ENCODE measurements around the gene OR8I2. TPM values are rescaled to one million over a fixed set of nuclear protein-coding genes. Genes with fewer than 3 reads are reported as not detected.

OR8I2 gene
- total RNA-seq (2022; extraction: Qiagen RNA extraction; ENCODE audit: low read depth), result not detected in 5 replicates

DNA sequence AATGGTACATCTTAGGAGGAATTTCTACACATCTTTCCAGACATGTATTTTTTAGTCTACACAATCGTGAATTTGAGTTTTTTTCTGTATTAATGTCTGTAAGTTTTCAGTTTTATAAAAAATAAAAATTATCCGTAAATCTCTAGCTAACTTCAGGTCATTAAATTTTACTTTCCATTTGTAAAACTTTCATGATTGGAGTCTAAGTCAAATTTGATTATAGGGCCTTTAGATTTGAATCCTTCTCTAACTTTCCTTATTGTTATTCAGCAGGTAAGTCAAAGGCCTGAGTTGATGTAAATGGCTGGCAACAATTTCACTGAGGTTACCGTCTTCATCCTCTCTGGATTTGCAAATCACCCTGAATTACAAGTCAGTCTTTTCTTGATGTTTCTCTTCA, at the start of gene OR8I2:
Gene OR8I2, plus strand, starts transcription at position 301 of the 400 bp plus-strand sequence. Its CDS starts 0 bp downstream, at position 301.

GRCh38 chr11:56103210-56103737, 10.2 kb downstream of the OR8I2 start, which contains the start of gene OR8H2:
OR8H2 (plus strand) TSS chr11:56103687; CDS start chr11:56105043, 1,356 bp downstream.

DNA sequence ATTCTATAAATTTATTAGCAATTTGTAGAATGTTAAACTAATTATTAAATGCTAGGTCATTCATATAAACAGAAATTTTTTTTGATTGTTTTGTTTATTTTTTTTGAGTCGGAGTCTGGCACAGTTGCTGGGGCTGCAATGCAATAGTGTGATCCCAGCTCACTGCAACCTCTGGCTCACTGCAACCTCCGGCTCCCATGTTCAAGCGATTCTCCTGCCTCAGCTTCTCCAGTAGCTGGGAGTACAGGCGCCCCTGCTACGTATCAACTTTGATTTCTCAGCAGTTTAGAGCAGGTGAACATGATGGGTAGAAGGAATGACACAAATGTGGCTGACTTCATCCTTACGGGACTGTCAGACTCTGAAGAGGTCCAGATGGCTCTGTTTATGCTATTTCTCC, 29.0 kb downstream of the OR8I2 start, which contains the start of gene OR8H3:
Gene OR8H3, plus strand, starts transcription at position 301 of the 400 bp plus-strand sequence. Its CDS starts 0 bp downstream, at position 301.

DNA sequence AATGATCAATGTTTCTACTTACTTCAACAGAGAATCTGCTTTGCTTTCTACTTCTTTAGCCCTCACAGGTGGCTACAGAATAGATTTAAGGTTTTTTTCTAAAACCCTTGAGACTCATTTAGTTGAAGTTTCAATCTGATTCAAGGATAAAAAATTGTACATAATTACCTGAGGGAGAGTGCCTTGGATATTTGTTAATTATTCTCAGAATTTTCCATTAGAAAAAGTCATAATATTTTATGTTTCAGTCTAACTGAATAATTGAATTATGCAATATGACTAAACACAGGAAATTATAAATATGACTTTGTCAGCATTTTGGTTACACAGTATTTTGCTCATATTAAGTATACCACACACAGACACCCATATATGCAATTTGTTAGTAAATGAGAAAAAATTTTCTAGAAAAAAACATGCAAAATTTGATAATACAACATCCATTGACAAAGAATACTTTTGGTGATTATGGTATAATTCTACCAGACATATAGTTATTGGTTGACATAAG, 47.1 kb downstream of the OR8I2 start, which contains the start of gene OR8J3:
Gene OR8J3, minus strand, starts transcription at position 51 of the 511 bp plus-strand sequence. CDS start 2,483 bp downstream, outside the sequence.

Other genes with a start within 250 kb of the OR8I2 start
- gene TRIM51, start 210.0 kb upstream of the OR8I2 start, total RNA-seq (2022; extraction: Qiagen RNA extraction; ENCODE audit: low read depth), result not detected in 5 replicates
- gene OR5W2, start 178.7 kb upstream of the OR8I2 start, total RNA-seq (2022; extraction: Qiagen RNA extraction; ENCODE audit: low read depth), result not detected in 5 replicates
- gene OR5I1, start 156.9 kb upstream of the OR8I2 start, total RNA-seq (2022; extraction: Qiagen RNA extraction; ENCODE audit: low read depth), result not detected in 5 replicates
- gene OR10AG1, start 123.4 kb upstream of the OR8I2 start, total RNA-seq (2022; extraction: Qiagen RNA extraction; ENCODE audit: low read depth), result not detected in 5 replicates
- not detected in 5 replicates for gene OR5F1, start 98.7 kb upstream of the OR8I2 start, total RNA-seq (2022; extraction: Qiagen RNA extraction; ENCODE audit: low read depth)
- not detected in 5 replicates for gene OR5AS1, start 65.7 kb upstream of the OR8I2 start, total RNA-seq (2022; extraction: Qiagen RNA extraction; ENCODE audit: low read depth)
- gene OR8H2, start 10.4 kb downstream of the OR8I2 start, total RNA-seq (2022; extraction: Qiagen RNA extraction; ENCODE audit: low read depth), result not detected in 5 replicates
- gene OR8H3, start 29.1 kb downstream of the OR8I2 start, total RNA-seq (2022; extraction: Qiagen RNA extraction; ENCODE audit: low read depth), result not detected in 5 replicates
- gene OR8J3, start 46.9 kb downstream of the OR8I2 start, total RNA-seq (2022; extraction: Qiagen RNA extraction; ENCODE audit: low read depth), result not detected in 5 replicates
- gene OR8K5, start 67.0 kb downstream of the OR8I2 start, total RNA-seq (2022; extraction: Qiagen RNA extraction; ENCODE audit: low read depth), result not detected in 5 replicates
- gene OR5J2, start 83.3 kb downstream of the OR8I2 start, total RNA-seq (2022; extraction: Qiagen RNA extraction; ENCODE audit: low read depth), result not detected in 5 replicates
- not detected in 5 replicates for gene OR5T2, start 140.9 kb downstream of the OR8I2 start, total RNA-seq (2022; extraction: Qiagen RNA extraction; ENCODE audit: low read depth)
- gene OR5T3, start 158.9 kb downstream of the OR8I2 start, total RNA-seq (2022; extraction: Qiagen RNA extraction; ENCODE audit: low read depth), result not detected in 5 replicates
- not detected in 5 replicates for gene OR5T1, start 180.8 kb downstream of the OR8I2 start, total RNA-seq (2022; extraction: Qiagen RNA extraction; ENCODE audit: low read depth)
- gene OR8H1, start 198.9 kb downstream of the OR8I2 start, total RNA-seq (2022; extraction: Qiagen RNA extraction; ENCODE audit: low read depth), result not detected in 5 replicates
- gene OR8K3, start 221.8 kb downstream of the OR8I2 start, total RNA-seq (2022; extraction: Qiagen RNA extraction; ENCODE audit: low read depth), result not detected in 5 replicates